NK-92 (cell line): ENCODE measurements around the gene FBXL17.

Experiments used
- DNase-seq: peaks from one replicate; lab custom pipeline; 2025; ENCODE audit not compliant: unreplicated experiment; lab: John Stamatoyannopoulos, UW

Gene FBXL17

GRCh38 chr5:108016101-108016500 is 365.8 kb downstream of the FBXL17 start:
- no peak for DNase-seq

- DNase-seq, result no peak
Measured at GRCh38 chr5:108006791-108007190, 375.1 kb downstream of the FBXL17 start.

GRCh38 chr5:108003178-108003577 is 378.7 kb downstream of the FBXL17 start:
- DNase-seq, result no peak

- DNase-seq, result no peak
Measured at GRCh38 chr5:108001222-108001621, 380.7 kb downstream of the FBXL17 start.

- DNase-seq, result no peak
Measured at GRCh38 chr5:107997338-107997980, 384.4 kb downstream of the FBXL17 start.

GRCh38 chr5:107993341-107993740 is 388.6 kb downstream of the FBXL17 start:
- DNase-seq, result no peak

- DNase-seq, result no peak
Measured at GRCh38 chr5:107990881-107991810, 390.8 kb downstream of the FBXL17 start.

- no peak for DNase-seq
Measured at GRCh38 chr5:107985144-107985543, 396.8 kb downstream of the FBXL17 start.

GRCh38 chr5:107982703-107983425 is 399.0 kb downstream of the FBXL17 start:
- no peak for DNase-seq

GRCh38 chr5:107980923-107981692 is 400.8 kb downstream of the FBXL17 start:
- DNase-seq, result no peak

- no peak for DNase-seq
Measured at GRCh38 chr5:107979900-107980299, 402.0 kb downstream of the FBXL17 start.

- no peak for DNase-seq
Measured at GRCh38 chr5:107979291-107979690, 402.6 kb downstream of the FBXL17 start.

GRCh38 chr5:107977550-107978071 is 404.3 kb downstream of the FBXL17 start:
- no peak for DNase-seq

GRCh38 chr5:107975568-107975967 is 406.3 kb downstream of the FBXL17 start:
- DNase-seq, result no peak

GRCh38 chr5:107971846-107972245 is 410.1 kb downstream of the FBXL17 start:
- DNase-seq, result no peak

GRCh38 chr5:107969847-107970246 is 412.1 kb downstream of the FBXL17 start:
- DNase-seq, result no peak

GRCh38 chr5:107968998-107969397 is 412.9 kb downstream of the FBXL17 start:
- DNase-seq, result no peak

- no peak for DNase-seq
Measured at GRCh38 chr5:107968406-107968843, 413.5 kb downstream of the FBXL17 start.

- DNase-seq, result no peak
Measured at GRCh38 chr5:107966201-107966600, 415.7 kb downstream of the FBXL17 start.

- DNase-seq, result no peak
Measured at GRCh38 chr5:107964722-107965121, 417.2 kb downstream of the FBXL17 start.
